Ammon's horn (tissue), 1 donor: Measurements from ENCODE around the gene PTGDR2.

Experiments
- DNase-seq: peaks from one replicate; pipeline ENCODE4 v3.0.0-alpha.2; 2016; ENCODE audit warnings: low spot score

PTGDR2 gene

DNA sequence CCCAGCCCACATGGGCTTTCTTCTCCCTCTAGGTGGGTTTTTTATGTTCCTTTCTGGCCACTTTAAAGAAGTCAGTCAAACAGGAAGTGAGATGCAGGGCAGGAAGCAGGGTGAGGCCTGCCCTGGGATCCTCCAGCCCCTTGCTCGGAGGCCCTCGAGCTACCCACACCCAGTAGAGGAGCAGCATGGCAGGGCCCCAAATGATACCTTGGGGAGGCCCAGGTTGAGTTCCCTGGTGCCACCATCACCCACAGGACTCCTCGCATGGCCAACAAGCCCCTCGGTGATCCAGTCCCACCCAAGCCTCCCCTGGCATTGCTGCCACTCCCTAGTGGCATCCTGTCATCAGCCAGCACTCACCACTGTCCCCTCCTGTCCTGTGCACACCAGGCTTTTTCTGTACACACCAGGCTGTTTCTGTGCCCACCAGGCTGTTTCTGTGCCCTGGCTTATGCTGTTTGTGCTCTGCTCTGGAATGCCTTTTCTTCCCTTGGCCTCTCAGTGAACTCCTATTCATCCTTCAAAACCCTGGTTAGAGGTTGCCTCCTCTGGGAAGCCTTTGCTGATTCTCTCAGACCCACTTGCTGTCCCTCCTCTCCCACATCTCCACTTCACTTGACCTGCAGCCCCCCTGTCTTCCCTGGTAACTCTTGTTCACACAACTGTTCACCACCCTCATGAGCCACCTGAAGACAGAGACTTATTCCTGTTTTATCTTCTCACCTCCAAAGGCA lies 3.1 kb upstream of the PTGDR2 start:
- no peak for DNase-seq

DNA sequence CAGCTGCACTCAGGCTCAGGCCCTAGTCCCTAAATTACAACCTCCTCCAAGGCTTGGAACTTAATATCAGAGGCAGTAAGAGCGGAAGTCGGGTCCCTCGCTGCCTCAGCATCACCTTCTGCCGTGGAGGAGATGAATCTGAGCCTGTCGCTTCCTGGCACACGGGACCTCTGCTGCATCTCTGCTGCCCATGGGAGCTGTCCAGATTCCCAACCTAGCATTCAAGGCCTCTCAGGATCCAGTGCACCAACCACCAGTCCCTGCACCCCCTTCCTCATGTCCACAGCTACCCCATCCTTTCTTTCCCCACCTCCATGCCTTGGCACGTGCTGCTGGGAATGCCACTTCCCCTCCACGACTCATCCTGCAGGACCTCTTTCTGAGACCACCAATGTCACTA lies 2.5 kb upstream of the PTGDR2 start:
- DNase-seq = no peak

DNA sequence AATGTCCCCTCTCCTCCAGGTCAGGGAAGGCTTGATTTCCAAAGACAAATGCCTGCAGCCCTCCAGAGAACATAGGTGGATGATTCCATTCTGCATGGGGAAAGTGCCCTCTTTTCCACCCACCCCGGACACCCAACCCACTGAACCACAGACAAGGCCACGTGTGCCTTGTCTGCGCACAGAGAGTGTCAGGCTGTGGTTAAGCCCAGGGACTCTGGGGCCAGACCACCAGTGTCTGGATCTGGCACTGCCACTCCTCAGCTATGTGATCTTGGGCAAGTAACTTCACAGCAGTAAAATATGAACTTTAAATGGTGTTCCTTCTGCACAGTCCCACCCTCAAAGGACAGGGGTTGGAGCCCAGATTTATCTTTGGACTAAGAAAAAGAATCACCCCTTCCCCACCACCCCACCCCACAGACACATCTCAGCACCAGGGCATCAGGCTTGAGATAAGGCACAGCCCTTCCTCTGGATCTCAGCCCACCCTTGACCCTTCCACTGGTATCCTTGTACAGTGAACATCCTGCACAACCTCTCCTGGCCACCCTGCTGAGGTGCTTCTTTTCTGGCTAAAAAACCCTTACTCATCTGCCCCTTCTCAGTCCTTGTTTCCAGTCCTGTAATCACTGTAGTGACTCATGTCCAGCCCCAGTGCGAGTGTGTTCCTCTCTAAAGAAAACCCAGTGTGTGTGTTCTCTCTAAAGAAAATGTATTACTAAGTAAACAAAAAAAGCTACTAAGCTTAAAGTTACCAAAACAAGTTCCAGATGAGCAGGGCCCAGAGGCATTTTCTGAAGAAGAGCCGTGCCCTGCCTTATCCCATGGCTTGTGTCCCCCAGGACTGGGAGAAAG lies 1.9 kb upstream of the PTGDR2 start:
- DNase-seq = no peak

DNA sequence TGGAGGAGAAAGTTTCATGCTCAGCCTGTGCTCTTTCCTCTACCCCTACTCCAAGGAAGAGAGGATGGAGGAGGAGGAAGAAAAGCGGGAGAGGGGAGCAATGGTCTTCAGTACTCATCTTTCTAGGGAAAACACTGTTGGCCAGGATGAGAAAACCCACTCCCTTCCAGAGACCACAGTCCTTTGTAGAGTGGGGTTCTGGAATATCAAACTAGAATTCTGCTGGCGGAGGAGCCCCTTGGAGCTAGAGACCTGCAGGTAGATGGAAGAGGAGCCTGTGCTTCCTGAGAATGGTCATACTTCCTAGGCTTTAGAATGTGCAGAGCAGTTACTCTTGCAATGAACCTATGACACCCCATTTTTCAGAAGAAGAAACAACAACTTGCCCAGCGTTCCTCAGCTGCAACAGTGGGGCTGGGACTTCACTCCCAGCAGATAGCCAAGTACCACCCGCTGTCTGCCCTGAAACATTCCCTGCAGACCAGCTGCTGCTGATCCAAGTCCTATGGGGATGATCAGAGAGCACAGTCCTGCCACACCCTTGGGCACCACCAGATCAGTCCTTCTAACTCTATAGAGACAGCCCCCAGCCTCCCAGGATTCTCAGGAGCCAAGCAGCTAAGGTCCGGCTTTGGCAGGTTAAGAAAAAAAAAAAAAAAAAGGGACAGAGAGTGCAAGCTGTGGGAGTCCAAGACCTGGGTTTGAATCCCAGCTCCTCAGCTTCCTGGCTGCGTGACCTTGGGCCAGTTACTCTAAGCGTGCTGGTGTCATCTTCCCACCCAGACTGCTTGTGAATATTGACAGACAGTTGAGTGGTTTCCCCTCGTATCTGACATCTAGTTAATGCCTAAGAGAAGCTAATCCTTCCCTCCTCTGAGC lies 664 bp downstream of the PTGDR2 start:
- no peak for DNase-seq

DNA sequence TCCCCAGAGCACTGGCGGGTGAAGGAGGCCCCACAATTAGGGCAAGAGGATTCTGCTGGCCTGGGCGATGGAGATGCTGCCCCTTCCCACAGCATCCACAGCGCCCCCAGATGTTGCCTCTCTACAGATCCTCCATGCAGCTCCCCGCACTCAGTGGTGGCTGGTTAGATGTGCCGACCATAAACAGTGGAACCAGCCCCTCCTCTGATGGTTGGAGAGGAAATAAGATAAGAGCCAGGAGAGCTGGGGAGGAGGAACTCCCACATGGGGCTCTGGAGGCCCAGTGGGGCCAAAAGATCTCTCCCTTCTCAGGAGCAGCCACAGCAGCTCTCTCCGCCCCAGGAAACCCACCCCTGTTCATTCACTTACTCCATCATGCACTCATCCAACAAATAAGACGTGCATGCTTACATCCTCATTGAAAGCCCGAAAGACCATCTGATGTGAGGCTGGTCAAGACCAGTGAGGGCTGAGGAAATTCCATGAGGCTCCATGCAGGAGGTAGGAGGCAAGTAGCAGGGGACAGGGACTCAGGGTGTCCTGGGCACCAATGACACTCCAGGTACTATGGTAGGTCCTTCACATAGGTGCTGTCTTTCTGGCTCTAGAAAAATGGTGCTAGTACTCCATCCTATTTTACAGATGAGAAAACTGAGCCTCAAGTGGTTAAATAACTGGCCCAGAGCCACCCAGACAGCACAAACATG lies 1.5 kb downstream of the PTGDR2 start:
- DNase-seq = no peak

DNA sequence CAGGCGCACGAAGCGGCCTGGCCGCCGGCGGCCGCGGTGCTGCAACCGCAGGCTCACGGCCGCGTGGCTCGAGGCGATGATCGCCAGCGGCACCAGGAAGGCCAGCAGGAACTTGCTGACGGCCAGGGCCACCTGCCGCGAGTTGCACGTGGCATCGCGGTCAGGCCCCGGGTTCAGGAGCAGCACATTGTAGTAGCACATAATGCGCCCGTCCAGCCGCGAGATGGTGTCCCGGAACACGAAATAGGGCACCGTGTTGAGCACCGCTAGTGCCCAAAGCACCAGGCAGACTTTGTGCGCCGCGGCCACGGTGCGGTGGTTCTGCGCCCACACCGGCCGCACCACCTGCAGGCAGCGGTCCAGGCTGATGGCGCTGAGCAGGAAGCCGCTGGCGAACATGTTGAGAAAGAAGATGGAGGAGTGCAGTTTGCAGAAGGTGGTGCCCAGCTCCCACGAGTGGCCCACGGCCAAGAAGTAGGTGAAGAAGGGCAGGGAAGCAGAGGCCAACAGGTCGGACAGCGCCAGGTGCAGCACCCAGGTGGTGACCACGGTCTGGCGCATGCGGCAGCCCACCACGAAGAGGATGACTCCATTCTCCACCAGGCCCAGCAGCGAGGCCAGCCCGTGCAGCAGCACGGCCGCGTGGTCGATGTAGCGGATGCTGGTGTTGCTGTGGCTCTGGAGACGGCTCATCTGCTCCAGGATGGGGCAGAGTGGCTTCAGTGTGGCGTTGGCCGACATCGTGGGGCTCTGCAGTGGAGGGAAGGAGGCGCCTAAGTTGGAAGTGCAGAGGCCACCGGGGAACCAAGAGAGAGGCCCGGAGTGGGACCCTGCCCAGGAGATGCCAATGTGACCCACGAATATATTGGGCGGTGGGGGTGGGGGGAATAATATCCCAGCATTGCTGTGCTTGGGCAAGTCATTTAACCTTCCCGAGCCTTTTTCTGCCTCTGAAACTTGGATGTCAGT lies 2.5 kb downstream of the PTGDR2 start:
- no peak for DNase-seq

DNA sequence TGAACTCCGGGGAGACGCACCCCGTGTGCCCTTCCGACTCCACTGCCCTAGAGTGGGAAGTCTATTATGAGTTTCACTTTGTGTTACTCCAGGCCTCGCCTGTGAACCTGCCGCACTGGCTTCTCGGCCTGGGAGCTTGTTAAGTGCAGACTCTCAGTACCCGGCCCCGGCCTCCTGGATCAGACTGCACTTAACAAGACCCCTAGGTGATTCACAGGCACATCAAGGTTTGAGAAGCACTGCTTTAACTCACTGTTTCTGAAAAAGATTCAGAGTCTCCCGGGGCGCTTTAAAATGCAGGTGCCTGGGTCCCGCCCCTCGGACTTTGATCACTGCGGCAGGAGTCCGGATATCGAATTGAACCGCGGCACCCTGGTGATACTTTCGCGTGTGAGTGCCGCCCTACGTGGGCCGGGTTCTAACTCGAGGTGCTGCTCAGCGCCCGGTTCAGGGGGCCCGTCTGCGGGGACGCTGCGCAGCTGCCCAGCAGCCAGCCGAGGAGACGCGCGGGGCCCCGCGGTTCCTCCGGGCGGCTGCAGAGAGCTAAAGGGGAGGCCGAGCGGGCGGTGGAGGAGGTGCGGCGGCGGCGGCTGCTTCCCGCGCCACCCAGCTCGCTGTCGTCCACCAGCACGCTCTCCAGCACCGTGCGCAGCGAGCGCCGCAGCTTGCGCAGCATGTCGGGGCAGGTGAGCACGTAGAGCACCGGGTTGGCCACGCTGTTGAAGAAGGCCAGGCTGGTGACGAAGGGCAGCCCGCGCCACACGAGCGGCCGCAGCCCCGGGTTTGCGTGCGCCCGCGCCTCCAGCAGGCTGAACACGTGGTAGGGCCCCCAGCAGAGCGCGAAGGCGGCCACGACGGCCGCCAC lies 3.4 kb downstream of the PTGDR2 start:
- DNase-seq = no peak

DNA sequence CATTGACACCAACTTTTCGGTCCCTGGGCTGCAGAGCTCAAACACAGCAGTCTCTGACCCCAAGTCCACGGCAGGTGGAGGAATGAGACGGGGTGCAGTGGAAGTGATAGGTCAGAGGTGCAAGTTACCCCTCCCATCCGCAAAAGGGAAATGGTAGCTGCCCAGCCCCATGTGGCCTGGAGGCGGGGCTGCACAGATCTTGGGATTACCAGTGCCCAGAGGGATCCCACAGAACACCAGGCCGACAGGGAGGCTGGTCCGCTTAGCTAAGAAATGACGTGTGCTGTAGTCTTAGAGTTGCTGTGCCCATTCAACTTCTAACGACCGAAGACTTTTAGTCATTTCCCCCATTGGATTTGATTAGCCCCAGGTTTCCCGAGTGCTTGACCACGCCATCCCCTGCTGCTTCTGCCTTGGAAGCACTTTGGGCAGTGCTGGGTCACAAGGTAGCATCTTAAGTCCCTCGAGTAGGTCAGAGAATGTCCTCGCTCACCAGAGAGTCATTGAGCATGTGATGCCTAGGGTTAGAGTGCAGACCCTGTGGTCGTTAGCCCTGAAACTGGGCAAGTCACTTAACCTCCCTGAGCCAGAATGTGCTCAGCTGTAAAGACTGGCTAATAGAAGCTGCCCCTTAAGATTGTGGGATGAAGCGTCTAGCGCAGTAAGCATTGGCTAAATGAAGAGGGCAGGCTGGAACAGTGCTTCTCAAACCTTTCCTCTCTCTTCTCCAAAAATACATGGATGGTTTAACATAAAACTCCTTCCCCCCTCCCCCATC lies 4.2 kb downstream of the PTGDR2 start:
- no peak for DNase-seq

DNA sequence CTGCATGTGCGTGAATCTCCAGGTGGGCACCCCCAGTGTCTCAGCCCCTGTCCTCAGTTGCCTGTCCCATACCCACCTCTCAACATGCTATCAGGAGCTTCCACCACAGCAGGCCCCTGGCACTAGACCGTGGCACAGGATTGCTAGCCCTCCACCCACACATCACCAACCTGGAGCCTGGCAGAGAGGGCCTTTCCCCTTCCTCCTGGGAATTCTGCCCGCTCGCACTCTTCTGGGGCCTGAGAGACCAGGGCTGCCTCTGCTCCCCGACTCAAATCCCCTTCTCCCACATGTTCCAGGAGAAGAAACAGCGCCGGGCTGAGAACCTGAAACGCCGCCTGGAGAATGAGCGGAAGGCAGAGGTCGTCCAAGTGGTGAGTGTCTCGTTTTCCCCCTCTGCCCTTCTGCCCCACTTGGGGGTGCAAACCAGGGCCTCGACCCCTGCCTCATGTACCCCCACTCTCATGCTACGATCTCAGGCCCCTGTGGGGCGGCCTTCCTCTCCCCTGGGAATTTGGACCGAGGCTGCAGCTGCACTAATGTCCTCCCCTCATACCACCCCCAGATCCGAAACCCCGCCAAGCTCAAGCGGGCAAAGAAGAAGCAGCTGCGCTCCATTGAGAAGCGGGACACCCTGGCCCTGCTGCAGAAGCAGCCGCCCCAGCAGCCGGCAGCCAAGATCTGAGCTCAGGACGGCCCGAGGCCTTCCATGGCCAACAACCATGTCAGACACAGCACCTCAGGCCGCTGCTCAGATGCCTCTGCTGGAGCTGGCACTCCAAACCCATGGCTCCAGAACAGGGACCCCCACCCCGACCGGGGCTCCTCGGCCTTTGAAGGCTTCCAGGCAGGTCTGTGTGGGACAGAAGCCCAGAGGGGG lies 5.9 kb downstream of the PTGDR2 start:
- DNase-seq = no peak

DNA sequence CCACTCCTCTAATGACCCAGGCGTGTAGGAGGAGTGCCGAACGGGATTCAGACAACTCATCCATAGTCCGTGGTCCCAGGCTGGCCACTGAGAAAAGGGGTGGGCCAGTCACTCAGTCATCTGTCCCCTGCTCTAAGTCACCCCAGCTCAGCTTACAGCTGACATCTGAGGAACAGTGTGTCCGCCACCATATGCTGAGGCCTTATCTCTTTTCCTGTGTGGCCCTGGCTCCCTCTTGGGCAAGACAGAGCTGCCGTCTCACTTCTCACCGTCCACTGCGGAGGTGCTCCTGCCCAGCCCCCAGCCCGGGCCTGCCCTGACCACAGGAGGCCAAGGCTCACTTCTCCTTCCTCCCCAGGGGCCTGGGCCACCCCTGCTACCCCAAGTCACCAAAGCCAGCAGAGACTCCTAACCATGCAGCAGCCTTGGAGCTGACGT lies 7.0 kb downstream of the PTGDR2 start:
- no peak for DNase-seq

DNA sequence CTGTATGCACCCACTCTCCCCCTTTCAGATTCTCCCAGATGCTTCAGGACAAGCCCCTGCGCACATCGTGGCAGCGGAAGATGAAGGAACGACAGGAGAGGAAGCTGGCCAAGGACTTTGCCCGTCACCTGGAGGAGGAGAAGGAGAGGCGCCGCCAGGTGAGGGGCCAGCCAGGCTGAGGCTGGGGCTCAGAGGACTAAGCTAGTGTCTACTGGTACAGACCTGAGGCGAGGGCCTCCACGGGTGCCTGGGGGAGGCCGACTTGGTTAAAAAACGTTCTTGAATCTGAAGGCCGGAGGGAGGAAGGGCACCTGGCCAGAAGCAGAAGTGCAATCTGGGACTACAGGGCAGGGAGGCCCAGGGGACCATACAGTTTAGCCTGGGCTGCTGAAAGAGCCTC lies 7.9 kb downstream of the PTGDR2 start:
- DNase-seq = no peak

DNA sequence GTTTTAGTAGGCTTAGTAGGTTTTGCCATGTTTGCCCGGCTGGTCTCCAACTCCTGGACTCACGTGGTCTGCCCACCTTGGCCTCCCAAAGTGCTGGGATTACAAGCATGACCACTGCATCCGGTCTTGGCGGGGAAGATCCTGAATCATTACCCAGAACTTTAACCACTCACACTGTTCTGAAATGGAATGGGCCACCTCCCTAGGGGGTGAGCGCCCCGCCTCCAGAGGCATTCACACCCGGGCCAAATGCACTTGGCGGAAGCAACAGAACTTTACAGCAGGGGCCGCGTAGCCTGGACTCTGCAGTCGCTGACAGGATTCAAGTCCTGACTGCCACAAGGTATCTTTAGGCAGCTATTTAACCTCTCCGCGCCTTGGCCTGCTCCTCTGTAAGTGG lies 8.5 kb downstream of the PTGDR2 start:
- DNase-seq = no peak

DNA sequence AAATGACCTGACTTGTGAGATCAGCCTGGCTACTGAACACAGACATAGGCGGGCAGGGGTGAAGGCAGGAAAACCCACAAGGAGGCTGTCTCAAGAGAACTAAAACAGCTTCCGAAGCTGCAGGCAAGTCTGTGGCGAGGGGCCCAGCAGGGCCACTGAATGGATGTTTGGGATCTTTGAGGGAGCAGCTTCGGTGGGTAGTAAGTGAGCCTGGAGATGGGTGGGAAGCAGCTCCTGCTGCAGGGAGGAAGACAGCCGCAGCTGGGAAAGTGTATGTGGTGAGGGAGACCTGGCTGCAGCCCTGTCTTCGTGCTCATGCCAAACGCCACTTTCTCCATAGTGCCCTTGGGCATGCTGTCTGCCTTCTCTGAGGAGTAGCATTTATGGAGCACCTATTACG lies 10.4 kb downstream of the PTGDR2 start:
- DNase-seq = no peak

DNA sequence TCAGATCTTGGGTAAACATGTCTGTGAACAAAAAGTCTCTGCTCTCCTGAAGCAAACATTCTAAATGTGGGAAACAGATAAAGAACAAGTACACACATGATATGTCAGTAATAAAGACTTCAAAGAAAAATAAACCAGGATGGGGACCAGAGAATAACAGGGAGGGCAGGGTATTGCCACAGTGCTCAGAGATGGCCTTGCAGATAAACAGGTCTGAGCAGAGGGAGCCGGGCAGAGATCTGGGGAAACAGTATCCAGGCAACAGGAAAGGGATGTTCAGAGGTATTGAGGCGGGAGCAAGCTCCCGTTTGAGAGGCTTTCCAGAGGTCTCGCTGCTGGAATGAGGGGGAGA lies 10.9 kb downstream of the PTGDR2 start:
- DNase-seq = no peak

DNA sequence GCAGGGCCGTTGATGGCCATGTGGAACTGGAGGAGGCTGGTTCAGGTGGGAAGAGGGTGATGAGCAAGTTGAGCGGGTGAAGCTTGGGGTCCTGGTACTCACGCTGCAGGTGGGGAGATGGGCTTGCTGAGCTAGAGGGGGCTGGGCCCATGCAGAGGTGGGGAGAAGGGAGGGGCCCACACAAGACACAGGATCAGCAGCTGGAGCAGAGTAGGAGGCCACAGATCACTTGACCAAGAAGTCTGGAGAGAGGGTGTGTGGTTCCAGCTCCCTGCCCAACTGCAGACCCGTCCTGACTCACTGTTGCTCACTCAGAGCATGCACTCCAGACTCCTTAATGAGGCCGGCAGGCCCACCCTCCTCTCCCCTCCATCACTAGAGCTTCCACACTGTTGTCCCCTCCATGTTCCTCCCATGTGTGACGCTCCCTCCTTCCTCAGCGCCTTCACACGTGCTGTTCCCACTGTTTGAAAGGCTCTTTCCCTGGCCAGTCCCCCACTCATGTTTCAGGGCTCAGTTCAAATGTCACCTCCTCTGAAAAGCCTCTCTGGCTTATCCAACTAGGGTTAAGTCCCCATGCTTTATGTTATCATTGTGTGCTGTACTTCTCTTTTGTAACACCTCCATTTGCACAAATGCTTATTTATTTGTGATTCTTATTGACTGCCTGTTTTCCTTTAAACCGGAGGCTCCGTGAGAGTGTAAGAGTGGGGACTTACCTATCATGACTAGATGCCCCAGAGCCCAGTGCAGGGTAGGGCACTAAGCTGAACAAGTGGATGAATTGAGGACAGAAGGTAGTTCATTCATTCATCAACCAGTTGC lies 11.5 kb downstream of the PTGDR2 start:
- no peak for DNase-seq

DNA sequence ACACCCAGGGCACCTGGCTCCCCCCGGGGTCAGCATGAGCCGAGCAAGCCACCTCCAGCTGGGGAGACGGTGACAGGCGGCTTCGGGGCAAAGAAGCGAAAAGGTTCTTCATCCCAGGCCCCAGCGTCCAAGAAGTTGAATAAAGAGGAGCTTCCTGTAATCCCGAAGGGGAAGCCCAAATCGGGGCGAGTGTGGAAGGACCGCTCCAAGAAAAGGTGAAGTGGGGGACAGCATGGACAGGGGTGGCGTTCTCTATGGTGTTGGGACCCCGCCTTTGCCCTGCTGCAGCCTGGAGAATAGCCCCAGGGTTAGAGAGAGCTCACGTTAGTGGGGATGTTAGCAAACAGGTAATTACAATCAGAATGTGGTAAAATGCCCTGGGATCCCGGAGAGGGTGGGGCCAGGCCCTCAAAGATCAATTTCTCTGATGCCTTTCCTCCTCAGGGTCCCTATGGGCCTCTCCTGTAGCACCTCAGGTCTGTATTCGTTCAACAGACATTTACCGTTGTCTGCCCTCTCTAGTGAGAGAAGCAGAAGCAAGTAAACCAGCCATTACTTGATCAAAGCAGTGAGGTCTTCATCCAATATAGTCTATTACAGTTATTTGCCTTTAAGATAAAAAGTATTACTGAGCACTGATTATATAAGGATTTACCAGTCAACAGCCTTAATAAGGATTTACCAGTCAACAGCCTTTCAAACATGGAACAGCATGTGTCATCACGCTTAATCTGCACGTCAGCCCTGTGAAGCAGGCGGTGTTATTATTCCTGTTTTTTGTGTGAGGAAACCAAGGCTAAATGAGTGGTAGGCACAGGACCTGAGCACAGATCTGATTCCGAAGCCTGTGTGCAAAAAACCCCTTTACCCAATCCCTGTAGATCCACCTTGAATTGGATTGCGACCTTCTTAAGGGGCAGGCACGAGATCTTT lies 12.8 kb downstream of the PTGDR2 start:
- peak; percentile 29 for DNase-seq
